Fibroblast of mammary gland (primary cell): Measurements from ENCODE around the gene PDZRN3.

ENCODE experiments used
- DNase-seq: peaks from one replicate; pipeline ENCODE4 v3.0.0-alpha.2; 2010; ENCODE audit warnings: low read depth
- H3K4me3 ChIP-seq: 2 replicates; pipeline ENCODE4 v1.5.1; 2011; ENCODE audit warnings: low read depth, mild to moderate bottlenecking, low read length, moderate library complexity; ENCODE audit not compliant: control insufficient read depth
- CTCF ChIP-seq: conservative IDR thresholded peaks from 2 replicates; pipeline ENCODE4 v1.5.1; 2011; ENCODE audit warnings: low read depth, low read length, inconsistent platforms; ENCODE audit not compliant: control insufficient read depth, insufficient read depth

The PDZRN3 gene

GRCh38 chr3:73478858-73479257, 145.9 kb downstream of the PDZRN3 start:
- DNase-seq: no peak
- H3K4me3 ChIP-seq: no peak overlapping the region
- TF ChIP-seq CTCF: no peak

GRCh38 chr3:73475717-73476116, 149.0 kb downstream of the PDZRN3 start:
- no peak overlapping the region for H3K4me3 ChIP-seq
- DNase-seq: no peak
- TF ChIP-seq CTCF: no peak

- no peak for DNase-seq
- H3K4me3 ChIP-seq: no peak overlapping the region
- no peak for TF ChIP-seq CTCF
Measured at GRCh38 chr3:73475175-73475574, 149.6 kb downstream of the PDZRN3 start.

GRCh38 chr3:73474619-73475018, 150.1 kb downstream of the PDZRN3 start:
- H3K4me3 ChIP-seq: no peak overlapping the region
- TF ChIP-seq CTCF: no peak
- DNase-seq: no peak

- DNase-seq: no peak
- no peak for TF ChIP-seq CTCF
- no peak overlapping the region for H3K4me3 ChIP-seq
Measured at GRCh38 chr3:73473898-73474416, 150.8 kb downstream of the PDZRN3 start.

- H3K4me3 ChIP-seq: no peak overlapping the region
- no peak for DNase-seq
- TF ChIP-seq CTCF: no peak
Measured at GRCh38 chr3:73473181-73473897, 151.4 kb downstream of the PDZRN3 start.
